NB4 (cell line): ENCODE measurements around the gene GTF2A2.

Experiments used
- DNase-seq: peaks from one replicate; pipeline ENCODE4 v3.0.0; 2010; ENCODE audit warnings: low read depth
- H3K4me3 ChIP-seq: one replicate; pipeline ENCODE4 v1.5.1; 2011; ENCODE audit warnings: mild to moderate bottlenecking, low read depth, low read length, moderate library complexity
- CTCF ChIP-seq: IDR thresholded peaks from one replicate; pipeline ENCODE4 v1.5.1; 2012; ENCODE audit warnings: low read depth, low read length
- MAX ChIP-seq: IDR thresholded peaks from 2 replicates; pipeline ENCODE4 v1.6.1; 2011; ENCODE audit warnings: low read depth, low read length
- MYC ChIP-seq: IDR thresholded peaks from 2 replicates; pipeline ENCODE4 v1.6.1; 2011; ENCODE audit warnings: low read depth, low read length
- POLR2A ChIP-seq: IDR thresholded peaks from 2 replicates; pipeline ENCODE4 v1.6.1; 2011; ENCODE audit warnings: mild to moderate bottlenecking; ENCODE audit not compliant: insufficient read length; ENCODE audit errors: extremely low read depth

Gene GTF2A2

GRCh38 chr15:59615661-59616060 lies 41.7 kb downstream of the GTF2A2 start:
- TF ChIP-seq POLR2A (no peak), CTCF (no peak), MYC (no peak)
- no peak overlapping the region for H3K4me3 ChIP-seq

GRCh38 chr15:59614153-59614552 lies 43.2 kb downstream of the GTF2A2 start:
- TF ChIP-seq MAX (no peak), CTCF (no peak), POLR2A (no peak), MYC (no peak)
- no peak overlapping the region for H3K4me3 ChIP-seq
- DNase-seq = no peak

More at GRCh38 chr15:59615661-59616060, 41.7 kb downstream of the GTF2A2 start:
- DNase-seq = no peak

GRCh38 chr15:59611276-59612260 lies 45.7 kb downstream of the GTF2A2 start, which contains the start of gene GCNT3:
Gene GCNT3, plus strand, starts transcription at chr15:59611783. Its CDS starts 6,456 bp downstream, at chr15:59618239.
- no peak within 1 kb of the TSS for H3K4me3 ChIP-seq
- no peak for TF ChIP-seq CTCF
- no peak for TF ChIP-seq MYC
- TF ChIP-seq MAX = no peak
- no peak for TF ChIP-seq POLR2A
- peak; percentile 9 for DNase-seq

- DNase-seq = peak; percentile 24
- H3K4me3 ChIP-seq = no peak overlapping the region
- TF ChIP-seq POLR2A = no peak
- TF ChIP-seq MAX = no peak
- TF ChIP-seq MYC = no peak
- no peak for TF ChIP-seq CTCF
These were observed 47.3 kb downstream of the GTF2A2 start for GRCh38 chr15:59609730-59610712.

GRCh38 chr15:59605994-59606393 lies 51.3 kb downstream of the GTF2A2 start:
- TF ChIP-seq CTCF (no peak), MAX (no peak), POLR2A (no peak), MYC (no peak)
- no peak for DNase-seq

More at GRCh38 chr15:59605994-59606393, 51.3 kb downstream of the GTF2A2 start:
- H3K4me3 ChIP-seq = no peak overlapping the region
